Head of caudate nucleus (tissue), 42 donors: Measurements from ENCODE around the gene KLF4.
A peak's percentile ranks its signal among the peaks of the same experiment; 100 is the strongest.
"Not testable (repeated sequence)": the region's sequence is repeated elsewhere in the genome, so short reads cannot be mapped to it uniquely, and the experiment has no call there.

ENCODE experiments used
- DNase-seq, 42 donors: peaks; one replicate each; pipeline versions ENCODE4 v3.0.0 to v3.0.0-alpha.2; 2020 to 2021; ENCODE audit warnings: mixed read lengths in 7 of 42
- intact Hi-C: fragments of 100-400 bp; cut with DNase I; formaldehyde crosslinking; loops from one replicate; pipeline ENCODE4 v1.15.0; 2022

Gene KLF4

GRCh38 chr9:107489687-107490605 lies at the start of gene KLF4:
KLF4 (minus strand) TSS chr9:107489769; CDS start chr9:107489172, 597 bp downstream.
- peak; percentile 66 to 95 (median 86) for DNase-seq
- intact Hi-C loops = loop anchor here (5.0 to 10.0 kb wide), 3 partner anchors 147 to 1075 kb away; no protein-coding TSS in a partner anchor

GRCh38 chr9:107536462-107536861 lies 46.9 kb upstream of the KLF4 start:
- DNase-seq = no peak
- intact Hi-C loops = no loop called here

GRCh38 chr9:107534510-107535078 lies 45.0 kb upstream of the KLF4 start:
- no peak for DNase-seq
- intact Hi-C loops = no loop called here

GRCh38 chr9:107530679-107531078 lies 41.1 kb upstream of the KLF4 start:
- intact Hi-C loops = no loop called here
- DNase-seq = no peak

GRCh38 chr9:107528686-107529085 lies 39.1 kb upstream of the KLF4 start:
- intact Hi-C loops = no loop called here
- no peak for DNase-seq

- no peak for DNase-seq
- intact Hi-C loops = no loop called here
These were observed 34.0 kb upstream of the KLF4 start for GRCh38 chr9:107523539-107523938.

- no peak for DNase-seq
- intact Hi-C loops = no loop called here
These were observed 30.6 kb upstream of the KLF4 start for GRCh38 chr9:107520186-107520585.

GRCh38 chr9:107518037-107518807 lies 28.7 kb upstream of the KLF4 start:
- no peak for DNase-seq
- intact Hi-C loops = no loop called here

GRCh38 chr9:107513464-107514100 lies 24.0 kb upstream of the KLF4 start:
- DNase-seq = no peak
- intact Hi-C loops = no loop called here

- DNase-seq = no peak
- intact Hi-C loops = no loop called here
These were observed 15.3 kb upstream of the KLF4 start for GRCh38 chr9:107504585-107505455.

- intact Hi-C loops = no loop called here
These were observed 12.9 kb upstream of the KLF4 start for GRCh38 chr9:107502464-107502863.

GRCh38 chr9:107500421-107501200 lies 11.0 kb upstream of the KLF4 start:
- DNase-seq, intact Hi-C loops: not testable (repeated sequence)

More at GRCh38 chr9:107502464-107502863, 12.9 kb upstream of the KLF4 start:
- DNase-seq = no peak

GRCh38 chr9:107496976-107497375 lies 7.4 kb upstream of the KLF4 start:
- intact Hi-C loops = no loop called here
- no peak for DNase-seq

- intact Hi-C loops = no loop called here
- DNase-seq = no peak
These were observed 2.9 kb upstream of the KLF4 start for GRCh38 chr9:107492381-107492970.

GRCh38 chr9:107491081-107492053 lies 1.8 kb upstream of the KLF4 start:
- DNase-seq = no peak
- intact Hi-C loops = no loop called here

GRCh38 chr9:107490606-107490970 lies 1.0 kb upstream of the KLF4 start:
- intact Hi-C loops = not testable (repeated sequence)
- DNase-seq = peak in 10 of 42 donors; percentile 3 to 46 (median 15)
